Stimulated activated CD8-positive, alpha-beta memory T cell treated with anti-CD3 and anti-CD28 coated beads, Interleukin-15, amount 100 ng/mL, for 24 hours (primary cell): ENCODE measurements around the gene HMBS.
"Not testable (repeated sequence)": the region's sequence is repeated elsewhere in the genome, so short reads cannot be mapped to it uniquely, and the experiment has no call there.

Experiments used
- DNase-seq: peaks from one replicate; pipeline ENCODE4 v3.0.0-alpha.2; 2020; ENCODE audit warnings: low read depth

HMBS gene

DNA sequence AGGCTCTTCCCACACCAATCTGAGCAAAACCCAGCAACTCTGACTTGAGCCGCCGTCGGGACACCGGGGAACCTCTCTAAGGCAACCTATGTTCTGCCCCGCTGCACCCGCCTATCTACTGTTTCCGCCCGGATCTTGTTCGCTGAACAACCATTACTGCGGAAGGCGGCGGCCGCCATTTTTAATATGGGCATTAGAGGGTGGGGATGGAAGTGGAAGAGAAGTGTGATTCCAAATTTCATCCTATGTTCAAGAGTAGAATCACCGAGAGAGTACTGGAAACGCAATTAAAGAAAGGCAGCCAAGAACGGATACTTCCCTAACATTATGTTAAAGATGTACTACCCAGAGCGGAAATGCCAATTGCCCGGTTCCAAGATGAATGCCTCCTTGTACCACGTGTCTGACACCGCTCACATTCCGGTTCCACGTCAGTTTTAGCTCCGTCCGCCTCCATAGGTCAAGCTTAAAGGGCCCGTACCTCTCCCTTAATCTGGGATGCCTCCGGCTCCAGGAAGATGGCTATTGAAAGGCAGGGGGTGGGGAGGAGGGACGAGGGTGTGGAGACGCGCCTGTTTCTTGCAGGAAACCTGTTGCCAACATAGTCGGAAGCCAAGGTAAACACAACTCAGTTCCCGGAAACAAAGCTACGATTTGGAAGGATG is 17.2 kb downstream of the HMBS start, which contains the start of gene DPAGT1:
TSS of gene DPAGT1 (minus strand) at position 95 of the 665 bp plus-strand sequence. CDS start 198 bp downstream, outside the sequence.
- DNase-seq, result peak; percentile 54

DNA sequence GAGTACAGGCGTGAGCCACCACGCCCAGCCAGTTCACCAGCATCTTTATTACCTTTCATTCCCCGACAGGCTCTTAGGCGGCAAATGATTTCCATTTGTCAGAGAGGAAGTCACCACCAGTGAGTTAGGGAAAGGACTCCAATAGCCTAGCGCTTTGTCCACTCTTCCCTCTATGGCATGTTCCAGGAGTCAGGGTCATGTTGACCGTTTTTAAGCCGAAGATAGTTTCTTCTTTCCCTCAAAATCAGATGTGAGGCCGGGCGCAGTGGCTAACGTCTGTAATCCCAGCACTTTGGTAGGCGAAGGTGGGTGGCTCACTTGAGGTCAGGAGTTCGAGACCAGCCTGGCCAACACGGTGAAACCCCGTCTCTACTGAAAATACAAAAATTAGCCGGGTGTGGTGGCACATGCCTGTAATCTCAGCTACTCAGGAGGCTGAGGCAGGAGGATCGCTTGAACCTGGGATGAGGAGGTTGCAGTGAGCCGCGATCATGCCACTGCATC is 18.5 kb downstream of the HMBS start:
- DNase-seq, result not testable (repeated sequence)

DNA sequence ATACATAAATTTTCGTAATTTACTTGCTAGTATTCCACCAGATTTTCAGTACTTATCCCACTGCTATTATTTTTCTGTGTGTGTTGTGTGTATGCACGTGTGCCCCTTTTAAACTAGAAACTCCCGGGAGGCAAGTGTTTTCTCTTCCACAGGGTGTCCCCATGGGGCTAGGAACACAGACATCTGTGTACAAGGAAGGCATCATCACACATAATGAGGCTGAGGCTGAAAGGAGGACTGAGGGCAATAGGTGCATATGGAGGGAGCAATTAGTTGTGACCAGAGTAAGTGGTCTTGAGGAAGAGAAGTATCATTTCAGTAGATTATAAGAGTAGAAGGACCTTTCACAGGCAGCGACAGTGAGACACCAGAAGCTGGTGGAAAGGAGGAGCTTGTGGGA is 19.1 kb downstream of the HMBS start:
- DNase-seq, result no peak

DNA sequence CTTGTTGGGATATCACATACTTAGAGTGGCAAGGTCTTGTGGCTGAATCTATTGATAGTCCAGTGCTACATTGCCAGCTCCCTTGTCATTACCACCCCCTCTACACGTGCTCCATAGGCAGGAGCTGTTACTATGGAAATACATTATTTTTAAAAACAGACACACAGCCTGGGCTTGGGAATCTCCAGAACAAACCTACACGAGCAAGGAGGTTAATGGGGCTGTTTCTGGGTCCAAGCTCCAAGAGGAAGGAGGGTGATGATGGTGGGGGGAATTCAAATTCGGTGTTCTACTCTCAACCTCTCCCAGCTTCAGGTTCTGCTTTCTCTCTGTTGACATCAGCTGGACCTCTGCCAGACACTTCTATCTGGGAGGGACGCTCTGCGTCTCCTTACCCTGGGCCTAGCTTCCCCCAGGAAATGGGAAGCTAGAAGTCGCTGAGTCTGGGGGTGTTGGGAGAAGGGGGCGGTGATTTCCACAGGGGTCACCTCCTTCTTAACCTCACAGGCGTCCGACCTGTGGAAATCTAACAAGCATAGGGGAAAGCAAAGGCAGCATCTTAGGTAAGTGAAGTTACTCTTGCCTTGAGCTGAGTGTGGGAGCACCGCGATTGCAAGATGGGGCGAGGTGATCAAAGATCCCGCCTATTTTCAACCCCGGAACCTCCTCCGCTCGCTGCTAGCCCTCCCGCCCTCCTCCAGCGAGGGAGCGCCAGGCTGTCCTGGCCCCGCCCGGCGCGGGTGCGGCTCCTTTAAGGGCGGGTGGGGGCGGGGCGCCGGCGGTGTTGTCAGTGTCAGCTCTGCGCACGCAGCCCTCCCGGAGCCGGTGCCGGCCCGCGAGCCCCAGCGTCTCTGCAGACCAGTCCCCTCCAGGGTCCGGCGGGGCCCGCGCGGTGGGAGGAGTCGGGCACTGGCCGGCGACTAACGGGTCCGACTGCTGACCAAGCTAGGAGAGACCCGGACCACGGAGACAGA is 22.2 kb downstream of the HMBS start, which contains the start of gene C2CD2L:
TSS of gene C2CD2L (plus strand) at position 781 of the 974 bp plus-strand sequence. CDS start 398 bp downstream, outside the sequence.
- peak; percentile 70 for DNase-seq

DNA sequence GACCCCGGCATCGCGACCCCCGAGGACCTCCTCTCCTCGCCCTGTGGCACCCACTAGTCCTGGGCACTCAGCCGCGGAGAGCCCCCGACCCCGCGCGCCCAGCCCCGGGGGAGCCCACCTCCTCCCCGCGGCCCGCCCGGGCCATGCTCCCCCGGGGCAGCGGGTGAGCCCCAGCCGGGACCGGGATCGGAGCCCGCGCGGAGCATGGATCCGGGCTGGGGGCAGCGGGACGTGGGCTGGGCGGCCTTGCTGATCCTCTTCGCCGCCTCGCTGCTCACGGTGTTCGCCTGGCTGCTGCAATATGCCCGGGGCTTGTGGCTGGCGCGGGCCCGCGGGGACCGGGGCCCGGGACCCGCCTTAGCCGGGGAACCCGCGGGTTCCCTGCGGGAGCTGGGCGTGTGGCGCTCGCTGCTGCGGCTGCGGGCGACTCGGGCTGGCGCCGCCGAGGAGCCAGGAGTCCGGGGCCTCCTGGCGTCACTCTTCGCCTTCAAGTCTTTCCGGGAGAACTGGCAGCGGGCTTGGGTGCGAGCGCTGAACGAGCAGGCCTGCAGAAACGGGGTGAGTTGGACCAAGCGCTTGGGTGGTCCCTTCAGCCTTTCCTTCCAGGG is 23.0 kb downstream of the HMBS start:
- DNase-seq, result no peak

DNA sequence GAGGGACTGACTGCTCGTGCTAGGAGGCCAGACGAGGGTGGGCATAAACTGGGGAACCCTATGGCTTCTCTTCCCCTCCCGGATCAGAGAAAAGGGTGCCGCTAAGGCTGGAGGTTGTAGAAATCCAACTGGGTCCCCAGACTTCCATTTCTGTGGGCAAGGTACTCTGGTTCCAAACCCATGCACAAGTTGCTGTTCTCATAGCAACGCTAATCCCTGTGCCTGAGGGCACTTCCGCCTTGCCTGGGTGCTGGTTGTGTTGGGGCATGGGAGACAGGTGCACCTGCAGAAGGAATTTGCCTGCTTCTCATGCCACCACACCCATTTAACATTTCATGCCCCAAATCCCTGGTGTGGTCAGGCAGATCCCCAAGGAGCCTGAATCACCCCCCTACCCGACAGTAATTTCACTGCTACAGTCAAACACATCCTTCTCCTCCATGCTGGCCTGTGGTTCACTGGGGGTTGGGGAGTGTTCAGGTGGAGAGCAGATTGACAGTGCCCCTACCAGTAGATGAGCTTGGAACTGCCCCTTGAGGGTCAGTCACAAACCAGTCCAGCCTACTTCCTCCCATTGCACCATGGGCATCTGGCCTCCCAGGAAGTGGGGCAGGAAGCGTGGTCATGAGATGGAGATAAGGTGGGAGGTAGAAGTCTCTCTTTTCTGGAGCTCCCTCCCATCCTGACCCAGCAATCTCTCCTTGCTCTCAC is 23.6 kb downstream of the HMBS start:
- DNase-seq, result no peak

DNA sequence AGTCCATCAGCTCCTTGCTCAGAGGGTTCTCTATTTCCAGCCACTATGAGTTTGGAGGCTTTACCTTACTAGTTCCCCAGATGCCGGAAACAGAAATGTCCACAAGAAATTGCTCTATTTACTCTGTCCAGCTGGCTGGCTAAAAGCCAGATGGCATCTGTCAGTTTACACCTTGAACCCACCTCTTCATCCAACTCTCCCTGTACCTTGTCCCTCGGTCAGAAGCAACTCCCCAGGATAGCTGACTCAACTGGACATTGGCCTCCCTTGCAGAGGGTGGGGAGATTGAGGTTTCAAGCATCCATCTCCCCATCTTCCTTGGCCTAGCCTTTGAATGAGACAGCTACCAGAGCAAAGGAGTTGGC is 24.2 kb downstream of the HMBS start:
- DNase-seq, result no peak

DNA sequence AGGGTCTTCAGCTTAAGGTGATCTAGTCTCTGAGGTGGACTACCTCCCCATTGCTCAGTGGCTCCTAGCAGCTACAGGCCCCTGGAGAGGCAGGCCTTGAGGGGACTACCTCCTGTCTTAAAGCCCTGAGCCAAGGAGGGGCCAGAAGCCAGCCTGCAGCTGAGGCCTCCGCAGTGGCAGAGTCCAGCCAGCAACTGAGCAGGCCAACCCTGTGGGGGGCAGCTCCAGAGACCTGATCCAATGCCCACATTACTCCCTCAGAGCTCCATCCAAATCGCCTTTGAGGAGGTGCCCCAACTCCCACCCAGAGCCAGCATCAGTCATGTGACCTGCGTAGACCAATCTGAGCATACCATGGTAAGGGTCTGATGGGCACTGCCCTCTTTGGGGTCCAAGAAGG is 25.2 kb downstream of the HMBS start:
- no peak for DNase-seq

DNA sequence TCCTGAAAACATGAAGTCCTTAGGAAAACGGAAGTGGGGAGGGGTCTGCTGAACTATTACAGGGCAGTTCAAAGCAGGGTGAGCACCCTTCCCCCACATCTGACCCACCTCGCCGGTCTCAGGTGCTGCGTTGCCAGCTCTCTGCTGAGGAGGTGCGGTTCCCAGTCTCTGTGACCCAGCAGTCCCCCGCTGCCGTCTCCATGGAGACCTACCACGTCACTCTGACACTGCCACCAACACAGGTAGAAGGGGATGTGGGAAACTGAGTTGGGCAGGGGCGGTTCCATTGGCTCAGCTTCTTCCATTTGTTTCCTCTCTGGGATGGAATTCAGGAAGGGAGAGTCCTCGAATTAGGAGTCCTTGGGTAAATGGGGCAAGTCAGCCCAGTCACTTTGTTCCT is 25.8 kb downstream of the HMBS start:
- DNase-seq, result no peak

DNA sequence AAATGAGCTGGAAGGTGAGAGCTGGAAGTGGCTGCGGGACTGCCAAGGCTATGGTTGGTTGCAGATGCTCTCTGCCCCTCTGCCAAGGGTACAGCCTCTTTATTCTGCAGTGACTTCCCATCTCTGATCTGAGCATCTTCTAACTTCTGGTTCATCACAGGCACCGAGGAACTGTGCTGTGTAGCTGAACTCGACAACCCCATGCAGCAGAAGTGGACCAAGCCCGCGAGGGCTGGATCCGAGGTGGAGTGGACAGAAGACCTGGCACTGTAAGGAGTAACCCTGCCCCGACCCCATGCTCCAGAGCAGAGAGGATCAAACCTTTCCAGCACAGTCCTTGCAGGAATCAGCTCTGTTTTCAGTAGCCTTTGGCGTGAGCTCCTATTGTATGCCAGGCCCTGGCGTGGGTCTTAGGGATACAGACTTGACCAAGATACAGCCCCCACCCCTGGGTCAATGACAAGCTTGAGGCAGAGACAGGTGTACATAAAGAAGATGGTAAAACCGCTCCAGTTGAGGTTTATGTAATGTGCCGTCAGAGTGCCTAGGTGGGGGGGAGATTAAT is 26.8 kb downstream of the HMBS start:
- DNase-seq, result no peak

DNA sequence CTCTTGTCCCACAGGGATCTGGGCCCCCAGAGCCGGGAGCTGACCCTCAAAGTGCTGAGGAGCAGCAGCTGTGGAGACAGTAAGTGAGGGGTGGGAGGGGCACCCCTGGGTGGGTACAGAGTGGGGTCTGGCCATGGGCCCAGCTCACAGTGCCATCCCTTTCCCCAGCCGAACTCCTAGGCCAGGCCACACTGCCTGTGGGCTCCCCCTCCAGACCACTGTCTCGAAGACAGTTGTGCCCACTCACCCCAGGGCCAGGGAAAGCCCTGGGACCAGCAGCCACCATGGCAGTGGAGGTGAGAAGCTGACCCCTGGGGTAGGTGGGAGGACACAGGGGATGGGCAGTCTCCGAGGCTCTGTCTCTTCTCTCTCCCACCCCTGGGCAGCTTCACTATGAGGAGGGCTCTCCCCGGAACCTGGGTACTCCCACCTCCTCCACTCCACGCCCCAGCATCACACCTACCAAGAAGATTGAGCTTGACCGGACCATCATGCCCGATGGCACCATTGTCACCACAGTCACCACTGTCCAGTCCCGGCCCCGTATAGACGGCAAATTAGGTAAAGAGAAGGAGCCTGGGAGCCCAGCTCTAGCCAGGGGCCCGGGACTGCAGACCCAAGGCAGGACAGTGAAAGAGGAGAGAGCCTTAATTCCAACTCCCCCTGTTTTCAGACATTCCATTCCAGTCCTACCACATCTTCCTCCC is 27.8 kb downstream of the HMBS start:
- no peak for DNase-seq

DNA sequence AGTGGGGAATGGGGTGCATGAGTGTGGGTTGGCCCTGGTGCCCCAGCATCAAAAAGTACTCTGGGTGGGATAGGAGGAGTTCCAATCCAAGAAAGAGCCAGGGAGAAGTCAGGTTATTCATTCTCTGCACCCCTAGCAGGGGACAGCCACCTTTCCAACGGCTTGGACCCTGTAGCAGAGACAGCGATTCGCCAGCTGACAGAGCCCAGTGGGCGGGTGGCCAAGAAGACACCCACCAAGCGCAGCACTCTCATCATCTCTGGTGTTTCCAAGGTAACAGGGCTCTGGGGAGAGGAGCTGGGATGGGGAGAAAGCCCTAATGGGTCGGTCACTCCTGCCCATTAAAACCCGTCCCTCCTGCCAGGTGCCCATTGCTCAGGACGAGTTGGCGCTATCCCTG is 29.0 kb downstream of the HMBS start:
- no peak for DNase-seq

DNA sequence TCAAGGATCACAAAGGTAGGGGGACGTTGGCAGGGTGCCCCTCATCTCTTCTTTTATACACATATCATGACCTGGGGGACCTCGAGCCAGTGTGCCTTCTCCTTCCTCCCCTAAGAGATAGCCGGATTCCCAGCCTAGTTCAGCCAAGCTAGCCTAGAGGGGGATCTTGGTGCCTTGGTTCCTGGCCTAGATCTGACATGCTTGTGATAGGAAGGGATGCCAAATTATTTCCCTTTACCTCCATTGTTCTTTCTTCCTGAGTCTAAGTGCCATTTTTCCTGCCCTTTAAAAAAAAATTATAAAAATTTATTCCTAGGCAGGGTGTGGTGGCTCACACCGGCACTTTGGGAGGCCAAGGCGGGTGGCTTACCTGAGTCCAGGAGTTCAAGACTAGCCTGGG is 29.7 kb downstream of the HMBS start:
- DNase-seq, result no peak

DNA sequence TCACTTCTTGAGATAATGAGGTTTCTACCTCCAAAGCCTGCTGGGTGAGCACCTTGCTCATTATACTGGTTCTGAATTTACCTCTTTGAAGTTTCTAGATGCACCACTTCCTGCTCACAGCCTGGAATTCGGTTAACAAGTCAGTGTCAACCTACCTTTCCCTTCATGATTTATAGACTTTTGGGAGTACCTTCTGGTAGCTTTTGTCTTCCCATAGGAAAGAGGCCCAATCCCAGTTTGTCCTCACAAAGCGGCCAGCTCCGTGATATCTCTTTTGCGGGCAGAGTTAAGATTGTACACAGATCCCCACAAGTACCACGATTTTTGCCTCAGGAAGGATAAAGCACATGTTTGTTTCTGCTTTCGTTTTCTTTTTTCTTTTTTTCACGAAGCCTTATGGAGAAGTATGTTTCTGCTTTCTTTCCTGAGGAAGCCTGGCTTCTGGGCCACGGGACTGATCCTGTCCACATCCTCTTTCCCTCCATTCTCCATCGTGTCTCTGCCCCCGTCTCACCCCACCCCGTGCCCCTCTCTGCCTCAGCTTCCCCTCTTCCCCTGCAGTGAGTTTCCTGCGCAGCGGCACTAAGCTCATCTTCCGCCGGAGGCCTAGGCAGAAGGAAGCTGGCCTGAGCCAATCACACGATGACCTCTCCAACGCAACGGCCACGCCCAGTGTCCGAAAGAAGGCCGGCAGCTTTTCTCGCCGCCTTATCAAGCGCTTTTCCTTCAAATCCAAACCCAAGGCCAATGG is 31.0 kb downstream of the HMBS start:
- no peak for DNase-seq

DNA sequence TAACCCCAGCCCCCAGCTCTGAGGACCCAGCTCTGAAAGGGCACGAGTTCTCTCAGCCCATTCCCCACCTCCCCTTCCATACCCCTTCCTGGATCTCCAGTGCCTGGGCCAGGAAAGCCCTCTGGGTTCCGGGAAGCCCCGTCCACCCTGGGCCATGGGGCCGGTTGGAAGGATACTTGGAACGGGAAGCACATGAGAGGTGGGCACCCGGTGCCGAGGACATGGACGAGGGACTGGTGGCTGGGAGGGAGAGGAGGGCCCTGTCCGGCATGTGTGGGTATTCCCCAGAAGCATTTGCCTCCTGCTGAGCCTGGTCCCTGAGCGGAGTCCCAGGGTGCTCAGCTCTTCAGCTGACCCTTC is 31.5 kb downstream of the HMBS start:
- no peak for DNase-seq

DNA sequence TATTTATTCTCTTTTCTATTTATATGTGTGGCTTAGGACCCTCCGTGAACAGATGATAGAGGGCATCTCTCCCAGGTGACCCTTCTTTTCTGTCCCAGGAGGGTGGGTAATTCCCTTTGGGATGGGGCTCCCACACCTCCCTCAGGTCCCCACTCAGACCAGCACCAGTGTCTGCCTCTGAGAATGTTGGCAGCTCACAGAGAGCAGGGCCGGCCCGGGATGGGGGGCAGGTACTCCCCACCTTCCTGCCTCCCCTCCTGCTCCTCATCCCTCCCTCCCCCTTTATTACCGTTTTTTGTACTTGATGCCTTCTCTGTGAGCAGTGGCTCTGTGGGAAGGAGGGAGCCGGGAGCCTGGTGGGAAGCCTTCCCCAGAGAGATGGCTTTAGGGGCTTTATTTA is 31.9 kb downstream of the HMBS start:
- DNase-seq, result no peak

DNA sequence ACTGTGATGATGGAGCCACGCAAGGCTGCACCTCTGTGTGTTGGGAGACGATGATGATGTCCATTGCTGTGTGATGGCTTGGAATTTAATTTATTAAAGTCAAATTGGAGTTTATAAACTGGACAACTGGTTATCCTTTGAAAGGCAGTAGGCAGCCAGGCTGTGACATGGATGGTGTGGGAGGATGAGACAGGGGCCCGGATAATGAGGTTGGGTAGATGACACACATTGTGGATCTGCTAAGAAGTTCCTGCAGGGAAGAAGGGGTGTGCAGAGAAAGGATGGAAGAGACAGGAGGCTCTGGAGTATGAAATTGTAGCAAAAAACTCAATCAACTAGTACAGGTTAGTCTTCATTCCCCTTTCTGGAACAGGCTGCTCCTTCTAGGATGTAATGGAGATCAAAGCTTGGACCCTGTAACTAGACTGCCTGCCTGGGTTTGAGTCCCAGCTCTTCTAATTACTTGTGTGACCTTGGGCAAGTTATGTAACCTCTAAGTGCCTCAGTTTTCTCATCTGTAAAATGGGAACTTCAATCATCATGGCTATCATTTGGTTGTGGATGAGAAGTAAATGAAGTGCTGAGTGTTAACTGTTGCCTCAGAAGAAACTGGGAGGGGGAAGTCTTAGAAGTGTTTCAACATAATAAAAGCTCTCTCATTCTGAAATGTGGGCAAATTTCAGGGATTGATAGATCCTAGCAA is 32.5 kb downstream of the HMBS start:
- no peak for DNase-seq

DNA sequence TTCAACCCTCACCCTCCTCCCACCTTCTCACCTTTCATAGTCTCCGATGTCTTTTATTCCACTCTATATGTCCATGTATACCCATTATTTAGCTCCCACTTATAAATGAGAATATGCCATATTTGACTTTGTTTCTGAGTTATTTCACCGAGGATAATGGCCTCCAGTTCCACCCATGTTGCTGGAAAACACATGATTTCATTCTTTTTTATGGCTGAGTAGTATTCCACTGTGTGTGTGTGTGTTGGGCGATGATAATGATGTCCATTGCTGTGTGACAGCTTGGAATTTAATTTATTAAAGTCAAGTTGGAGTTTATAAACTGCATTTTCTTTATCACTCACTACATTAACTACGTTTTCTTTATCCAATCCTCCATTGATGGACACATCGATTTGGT is 33.5 kb downstream of the HMBS start:
- DNase-seq, result no peak

DNA sequence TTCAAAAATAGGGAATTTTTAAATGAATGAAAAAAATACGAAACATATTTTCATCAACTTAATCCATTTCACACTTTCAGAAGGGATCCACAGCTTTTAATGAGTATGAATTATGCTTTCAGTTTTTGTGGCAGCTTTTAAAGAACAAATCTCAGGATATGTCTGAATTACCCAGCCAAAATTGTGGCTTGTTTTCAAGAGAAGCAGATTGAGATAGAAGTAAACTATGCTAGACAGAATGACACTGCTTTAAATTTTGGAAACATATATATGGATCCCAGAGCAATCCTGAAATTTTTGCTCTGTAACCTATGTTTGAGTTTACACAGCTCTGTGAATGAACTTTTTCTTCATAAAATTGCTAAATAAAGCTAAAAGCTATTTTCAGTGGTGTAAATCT is 34.3 kb downstream of the HMBS start:
- no peak for DNase-seq

DNA sequence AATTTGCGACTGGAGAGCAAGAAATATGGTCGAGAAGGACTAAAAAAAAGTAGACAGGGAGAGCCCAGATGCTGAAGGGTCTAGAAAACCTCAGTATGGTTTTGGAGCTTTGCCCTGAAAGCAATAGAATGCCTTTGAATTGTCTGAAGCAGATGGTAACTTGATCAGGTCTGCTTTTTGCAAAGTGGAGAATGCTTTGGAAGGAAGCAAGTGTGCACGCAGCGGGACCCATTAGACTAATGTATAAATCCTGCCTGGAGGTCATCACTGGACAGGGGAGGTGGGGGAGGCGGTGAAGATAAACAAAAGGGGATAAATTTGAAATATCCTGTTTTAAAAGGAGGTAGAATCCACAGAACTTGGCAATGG is 35.9 kb downstream of the HMBS start:
- no peak for DNase-seq
